ENCODE data around the gene ATP9B.

Gene ATP9B

GRCh38 chr18:79050005-79050404 is 19.2 kb upstream of the ATP9B start:
- H3K36me3 ChIP-seq (ENCODE audit: control insufficient read depth, insufficient read depth, low read length) = no peaks in the 10 kb centered on the region
- TF ChIP-seq CTCF (IDR thresholded peaks at IDR 0.05; ENCODE audit: insufficient read depth, low read length, poor library complexity, severe bottlenecking) = no peak
- H3K4me3 ChIP-seq (replicated peaks; ENCODE audit: low read depth, low read length) = no peak overlapping the region
- H3K27me3 ChIP-seq (replicated peaks; ENCODE audit: control insufficient read depth, insufficient read depth, low read length) = no peaks in the 10 kb centered on the region
- no peak for DNase-seq (ENCODE audit: extremely low read depth, insufficient read length)

- TF ChIP-seq CTCF (IDR thresholded peaks at IDR 0.05; ENCODE audit: insufficient read depth, low read length, poor library complexity, severe bottlenecking) = no peak
These were observed 12.3 kb upstream of the ATP9B start for GRCh38 chr18:79056827-79057367.

GRCh38 chr18:79058007-79058406 is 11.2 kb upstream of the ATP9B start:
- TF ChIP-seq CTCF (IDR thresholded peaks at IDR 0.05; ENCODE audit: insufficient read depth, low read length, poor library complexity, severe bottlenecking) = no peak
- H3K36me3 ChIP-seq (ENCODE audit: control insufficient read depth, insufficient read depth, low read length) = no peaks in the 10 kb centered on the region
- H3K4me3 ChIP-seq (replicated peaks; ENCODE audit: low read depth, low read length) = no peak overlapping the region
- H3K27me3 ChIP-seq (replicated peaks; ENCODE audit: control insufficient read depth, insufficient read depth, low read length) = no peaks in the 10 kb centered on the region
- no peak for DNase-seq (ENCODE audit: extremely low read depth, insufficient read length)

More at GRCh38 chr18:79056827-79057367, 12.3 kb upstream of the ATP9B start:
- no peaks in the 10 kb centered on the region for H3K27me3 ChIP-seq (replicated peaks; ENCODE audit: control insufficient read depth, insufficient read depth, low read length)
- H3K36me3 ChIP-seq (ENCODE audit: control insufficient read depth, insufficient read depth, low read length) = no peaks in the 10 kb centered on the region
- no peak for DNase-seq (ENCODE audit: extremely low read depth, insufficient read length)
- H3K4me3 ChIP-seq (replicated peaks; ENCODE audit: low read depth, low read length) = no peak overlapping the region

GRCh38 chr18:79062806-79063205 is 6.4 kb upstream of the ATP9B start:
- no peak overlapping the region for H3K4me3 ChIP-seq (replicated peaks; ENCODE audit: low read depth, low read length)
- no peak for DNase-seq (ENCODE audit: extremely low read depth, insufficient read length)
- no peaks in the 10 kb centered on the region for H3K36me3 ChIP-seq (ENCODE audit: control insufficient read depth, insufficient read depth, low read length)
- H3K27me3 ChIP-seq (replicated peaks; ENCODE audit: control insufficient read depth, insufficient read depth, low read length) = no peaks in the 10 kb centered on the region
- TF ChIP-seq CTCF (IDR thresholded peaks at IDR 0.05; ENCODE audit: insufficient read depth, low read length, poor library complexity, severe bottlenecking) = no peak

GRCh38 chr18:79064228-79064627 is 5.0 kb upstream of the ATP9B start:
- H3K4me3 ChIP-seq (replicated peaks; ENCODE audit: low read depth, low read length) = no peak overlapping the region
- H3K27me3 ChIP-seq (replicated peaks; ENCODE audit: control insufficient read depth, insufficient read depth, low read length) = no peaks in the 10 kb centered on the region
- TF ChIP-seq CTCF (IDR thresholded peaks at IDR 0.05; ENCODE audit: insufficient read depth, low read length, poor library complexity, severe bottlenecking) = no peak
- DNase-seq (ENCODE audit: extremely low read depth, insufficient read length) = no peak
- H3K36me3 ChIP-seq (ENCODE audit: control insufficient read depth, insufficient read depth, low read length) = no peaks in the 10 kb centered on the region

GRCh38 chr18:79065802-79066201 is 3.4 kb upstream of the ATP9B start:
- TF ChIP-seq CTCF (IDR thresholded peaks at IDR 0.05; ENCODE audit: insufficient read depth, low read length, poor library complexity, severe bottlenecking) = no peak
- no peak for DNase-seq (ENCODE audit: extremely low read depth, insufficient read length)
- Histone ChIP-seq H3K27me3 (replicated peaks; ENCODE audit: control insufficient read depth, insufficient read depth, low read length) (no peaks in the 10 kb centered on the region), H3K36me3 (ENCODE audit: control insufficient read depth, insufficient read depth, low read length) (no peaks in the 10 kb centered on the region), H3K4me3 (replicated peaks; ENCODE audit: low read depth, low read length) (no peak overlapping the region)

Measured in GM06990 (cell line).